ENCODE results near the gene FOXN1. TPM values are rescaled to one million over a fixed set of nuclear protein-coding genes. Genes with fewer than 3 reads are reported as not detected.

FOXN1 gene
- polyA plus RNA-seq, 2 of the 4 experiments (the other 2 are of a cell fraction) = not detected

DNA sequence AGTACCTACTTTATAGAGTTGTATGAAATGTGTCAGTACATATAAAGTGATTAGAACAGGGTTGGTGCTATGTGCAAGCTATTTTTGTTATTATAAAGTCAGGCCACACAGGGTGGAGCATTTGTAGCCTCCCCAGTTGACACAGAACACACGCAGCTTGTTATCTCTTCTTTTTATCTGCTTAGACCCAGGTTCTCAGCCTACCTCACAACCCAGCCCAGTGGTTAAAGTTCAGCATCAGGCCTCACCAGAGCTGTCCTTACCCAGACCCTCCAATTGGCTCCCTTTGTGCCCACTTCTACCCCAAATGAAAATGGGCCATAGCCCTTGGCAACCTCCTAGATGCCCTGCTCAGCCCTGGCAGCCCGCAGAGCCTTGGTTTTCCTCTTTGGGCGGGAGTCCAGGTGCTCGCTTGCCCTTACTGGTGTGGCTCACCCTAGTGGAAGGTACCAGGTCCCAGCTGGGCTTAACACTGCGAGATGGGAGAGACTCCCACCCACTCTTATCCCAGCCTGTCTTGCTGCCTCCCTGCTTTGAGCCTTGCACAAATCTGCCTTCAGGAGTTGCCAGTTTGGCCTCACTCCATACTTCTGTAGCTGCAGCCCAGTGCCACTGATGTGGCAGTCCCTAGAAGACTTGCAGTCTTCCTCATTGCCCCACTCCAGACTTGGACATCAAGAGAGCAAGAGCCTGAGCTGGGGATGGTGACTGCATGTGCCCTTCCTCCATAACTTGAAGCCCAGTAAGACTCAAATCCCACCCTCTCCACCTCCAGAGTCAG is 66.3 kb downstream of the FOXN1 start:
- DNase-seq (ENCODE audit: low read depth in 1 of 2, low spot score in 1 of 2) (no peak), ATAC-seq (no peak), FAIRE-seq (no peak)
- Histone ChIP-seq H3K27ac (no peak overlapping the region; a peak in 1 of 6 replicates), H3K9me3 (no peaks in the 10 kb centered on the region), H3K4me3 (peak overlapping the region; percentile 92), H3K4me2 (peak overlapping the region; percentile 94), H3K4me1 (peaks cover 30% of the 10 kb centered on the region)
- CTCF ChIA-PET = interaction anchor here (0.6 to 3.8 kb wide), 14 partner anchors 10 to 149 kb away, joined by 3 to 24 read pairs (median 4); partner anchors contain the start of genes SDF2 and SUPT6H
- POLR2A ChIA-PET = interaction anchor here (0.8 to 2.1 kb wide), 2 partner anchors 51 to 215 kb away, joined by 4 to 8 read pairs; partner anchors contain the start of gene POLDIP2
- 71% methylated on average over 5 of the region's 5 CpGs for WGBS (ENCODE audit: missing lambda C conversion rate)
- TF ChIP-seq MAZ (IDR thresholded peaks at IDR 0.05; ENCODE audit: borderline replicate concordance, low read depth, low read length) (no peak), TFCP2L1 (CRISPR knock-in tag; IDR thresholded peaks at IDR 0.05) (no peak), TP53 (CRISPR knock-in tag; IDR thresholded peaks at IDR 0.05) (no peak), RARB (CRISPR knock-in tag; IDR thresholded peaks at IDR 0.05) (no peak), EP300 (IDR thresholded peaks at IDR 0.05) (no peak), EHMT2 (IDR thresholded peaks at IDR 0.05; ENCODE audit: low read depth) (no peak), JUN (IDR thresholded peaks at IDR 0.05) (no peak), SREBF2 (IDR thresholded peaks at IDR 0.05) (no peak), NFE2L2 (conservative IDR thresholded peaks at IDR 0.05; ENCODE audit: low read length) (no peak), MAFK (IDR thresholded peaks at IDR 0.05; ENCODE audit: partially characterized antibody) (no peak), HOXB5 (CRISPR knock-in tag; IDR thresholded peaks at IDR 0.05) (no peak), BHLHE40 (IDR thresholded peaks at IDR 0.05; ENCODE audit: low read depth, low read length) (no peak), HOXA7 (CRISPR knock-in tag; IDR thresholded peaks at IDR 0.05) (no peak), SMC3 (IDR thresholded peaks at IDR 0.05) (no peak), PHF8 (IDR thresholded peaks at IDR 0.05; ENCODE audit: borderline replicate concordance, low read depth) (no peak), KDM1A (IDR thresholded peaks at IDR 0.05; ENCODE audit: low read depth) (no peak), CBX2 (IDR thresholded peaks at IDR 0.05; ENCODE audit: borderline replicate concordance, low read depth) (no peak)
- TF ChIP-seq, protein P1, sequence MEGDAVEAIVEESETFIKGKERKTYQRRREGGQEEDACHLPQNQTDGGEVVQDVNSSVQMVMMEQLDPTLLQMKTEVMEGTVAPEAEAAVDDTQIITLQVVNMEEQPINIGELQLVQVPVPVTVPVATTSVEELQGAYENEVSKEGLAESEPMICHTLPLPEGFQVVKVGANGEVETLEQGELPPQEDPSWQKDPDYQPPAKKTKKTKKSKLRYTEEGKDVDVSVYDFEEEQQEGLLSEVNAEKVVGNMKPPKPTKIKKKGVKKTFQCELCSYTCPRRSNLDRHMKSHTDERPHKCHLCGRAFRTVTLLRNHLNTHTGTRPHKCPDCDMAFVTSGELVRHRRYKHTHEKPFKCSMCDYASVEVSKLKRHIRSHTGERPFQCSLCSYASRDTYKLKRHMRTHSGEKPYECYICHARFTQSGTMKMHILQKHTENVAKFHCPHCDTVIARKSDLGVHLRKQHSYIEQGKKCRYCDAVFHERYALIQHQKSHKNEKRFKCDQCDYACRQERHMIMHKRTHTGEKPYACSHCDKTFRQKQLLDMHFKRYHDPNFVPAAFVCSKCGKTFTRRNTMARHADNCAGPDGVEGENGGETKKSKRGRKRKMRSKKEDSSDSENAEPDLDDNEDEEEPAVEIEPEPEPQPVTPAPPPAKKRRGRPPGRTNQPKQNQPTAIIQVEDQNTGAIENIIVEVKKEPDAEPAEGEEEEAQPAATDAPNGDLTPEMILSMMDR (IDR thresholded peaks at IDR 0.05) = no peak
- TF ChIP-seq, protein P2, sequence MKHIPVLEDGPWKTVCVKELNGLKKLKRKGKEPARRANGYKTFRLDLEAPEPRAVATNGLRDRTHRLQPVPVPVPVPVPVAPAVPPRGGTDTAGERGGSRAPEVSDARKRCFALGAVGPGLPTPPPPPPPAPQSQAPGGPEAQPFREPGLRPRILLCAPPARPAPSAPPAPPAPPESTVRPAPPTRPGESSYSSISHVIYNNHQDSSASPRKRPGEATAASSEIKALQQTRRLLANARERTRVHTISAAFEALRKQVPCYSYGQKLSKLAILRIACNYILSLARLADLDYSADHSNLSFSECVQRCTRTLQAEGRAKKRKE (CRISPR knock-in tag; IDR thresholded peaks at IDR 0.05; ENCODE audit: low read depth) = no peak
- TF ChIP-seq, protein P3, sequence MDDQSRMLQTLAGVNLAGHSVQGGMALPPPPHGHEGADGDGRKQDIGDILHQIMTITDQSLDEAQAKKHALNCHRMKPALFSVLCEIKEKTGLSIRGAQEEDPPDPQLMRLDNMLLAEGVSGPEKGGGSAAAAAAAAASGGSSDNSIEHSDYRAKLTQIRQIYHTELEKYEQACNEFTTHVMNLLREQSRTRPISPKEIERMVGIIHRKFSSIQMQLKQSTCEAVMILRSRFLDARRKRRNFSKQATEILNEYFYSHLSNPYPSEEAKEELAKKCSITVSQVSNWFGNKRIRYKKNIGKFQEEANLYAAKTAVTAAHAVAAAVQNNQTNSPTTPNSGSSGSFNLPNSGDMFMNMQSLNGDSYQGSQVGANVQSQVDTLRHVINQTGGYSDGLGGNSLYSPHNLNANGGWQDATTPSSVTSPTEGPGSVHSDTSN (IDR thresholded peaks at IDR 0.05) = no peak

DNA sequence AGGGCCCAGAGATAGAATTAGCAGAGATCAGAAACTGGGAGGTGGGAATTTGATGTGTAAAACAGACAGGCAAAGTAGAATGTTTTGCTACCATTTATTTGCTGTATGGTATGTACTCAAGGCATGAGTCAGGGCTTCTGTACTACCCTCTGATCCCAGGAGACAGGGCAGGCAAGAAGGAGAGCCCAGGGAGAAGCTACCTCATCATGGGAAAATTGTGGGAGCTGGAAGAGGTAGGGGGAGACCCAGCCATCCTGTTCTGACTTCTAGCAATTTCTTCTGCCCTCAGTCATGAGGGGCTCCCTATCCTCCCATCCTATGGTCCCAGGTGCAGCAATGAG is 66.9 kb downstream of the FOXN1 start:
- no peak for TF ChIP-seq ZNF302 (CRISPR knock-in tag; IDR thresholded peaks at IDR 0.05)
- TF ChIP-seq HEYL (CRISPR knock-in tag; IDR thresholded peaks at IDR 0.05) = no peak
- TF ChIP-seq RAD21 (conservative IDR thresholded peaks at IDR 0.05 in 1 of 2, IDR thresholded peaks at IDR 0.05 in 1 of 2) = no peak
- TF ChIP-seq JUN (IDR thresholded peaks at IDR 0.05) = no peak
- TF ChIP-seq HOXA7 (CRISPR knock-in tag; IDR thresholded peaks at IDR 0.05) = no peak
- no peak for TF ChIP-seq NFE2L2 (conservative IDR thresholded peaks at IDR 0.05; ENCODE audit: low read length)
- no peak for TF ChIP-seq NPAS2 (CRISPR knock-in tag; IDR thresholded peaks at IDR 0.05; ENCODE audit: borderline replicate concordance)
- no peak for TF ChIP-seq NR3C1 (IDR thresholded peaks at IDR 0.05)
- no peak for TF ChIP-seq EHF (CRISPR knock-in tag; IDR thresholded peaks at IDR 0.05)
- TF ChIP-seq, protein P4, sequence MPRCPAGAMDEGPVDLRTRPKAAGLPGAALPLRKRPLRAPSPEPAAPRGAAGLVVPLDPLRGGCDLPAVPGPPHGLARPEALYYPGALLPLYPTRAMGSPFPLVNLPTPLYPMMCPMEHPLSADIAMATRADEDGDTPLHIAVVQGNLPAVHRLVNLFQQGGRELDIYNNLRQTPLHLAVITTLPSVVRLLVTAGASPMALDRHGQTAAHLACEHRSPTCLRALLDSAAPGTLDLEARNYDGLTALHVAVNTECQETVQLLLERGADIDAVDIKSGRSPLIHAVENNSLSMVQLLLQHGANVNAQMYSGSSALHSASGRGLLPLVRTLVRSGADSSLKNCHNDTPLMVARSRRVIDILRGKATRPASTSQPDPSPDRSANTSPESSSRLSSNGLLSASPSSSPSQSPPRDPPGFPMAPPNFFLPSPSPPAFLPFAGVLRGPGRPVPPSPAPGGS (IDR thresholded peaks at IDR 0.05) = no peak
- TF ChIP-seq, protein P5, sequence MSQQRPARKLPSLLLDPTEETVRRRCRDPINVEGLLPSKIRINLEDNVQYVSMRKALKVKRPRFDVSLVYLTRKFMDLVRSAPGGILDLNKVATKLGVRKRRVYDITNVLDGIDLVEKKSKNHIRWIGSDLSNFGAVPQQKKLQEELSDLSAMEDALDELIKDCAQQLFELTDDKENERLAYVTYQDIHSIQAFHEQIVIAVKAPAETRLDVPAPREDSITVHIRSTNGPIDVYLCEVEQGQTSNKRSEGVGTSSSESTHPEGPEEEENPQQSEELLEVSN (IDR thresholded peaks at IDR 0.05; ENCODE audit: borderline replicate concordance, low read depth) = no peak
- TF ChIP-seq MAZ (IDR thresholded peaks at IDR 0.05; ENCODE audit: borderline replicate concordance, low read depth, low read length) = no peak
- H3K27ac ChIP-seq = no peak overlapping the region
- POLR2A ChIA-PET = no interaction called here

More for the DNA sequence above, 66.9 kb downstream of the FOXN1 start:
- Histone ChIP-seq H3K4me2 (no peak overlapping the region), H3K4me3 (no peak overlapping the region), H3K4me1 (peaks cover 30% of the 10 kb centered on the region), H3K9me3 (no peaks in the 10 kb centered on the region)
- CTCF ChIA-PET = interaction anchor here (1.0 to 3.8 kb wide), 8 partner anchors 12 to 80 kb away, joined by 3 to 24 read pairs (median 4); no protein-coding TSS in a partner anchor
- ATAC-seq = no peak
- no peak for DNase-seq (ENCODE audit: low read depth in 1 of 2, low spot score in 1 of 2)
- no peak for FAIRE-seq

Data from A549 (cell line).